Measurements from ENCODE around the gene FAM177B.

GRCh38 chr1:222769181-222769580 lies 32.2 kb downstream of the FAM177B start:
- TF ChIP-seq CEBPB (IDR thresholded peaks at IDR 0.05): no peak
- TF ChIP-seq YY1 (IDR thresholded peaks at IDR 0.05; ENCODE audit: low read depth): no peak
- no peak for TF ChIP-seq EP300 (IDR thresholded peaks at IDR 0.05; ENCODE audit: borderline replicate concordance)
- TF ChIP-seq TAF1 (IDR thresholded peaks at IDR 0.05; ENCODE audit: low read depth): no peak
- TF ChIP-seq, protein P1, sequence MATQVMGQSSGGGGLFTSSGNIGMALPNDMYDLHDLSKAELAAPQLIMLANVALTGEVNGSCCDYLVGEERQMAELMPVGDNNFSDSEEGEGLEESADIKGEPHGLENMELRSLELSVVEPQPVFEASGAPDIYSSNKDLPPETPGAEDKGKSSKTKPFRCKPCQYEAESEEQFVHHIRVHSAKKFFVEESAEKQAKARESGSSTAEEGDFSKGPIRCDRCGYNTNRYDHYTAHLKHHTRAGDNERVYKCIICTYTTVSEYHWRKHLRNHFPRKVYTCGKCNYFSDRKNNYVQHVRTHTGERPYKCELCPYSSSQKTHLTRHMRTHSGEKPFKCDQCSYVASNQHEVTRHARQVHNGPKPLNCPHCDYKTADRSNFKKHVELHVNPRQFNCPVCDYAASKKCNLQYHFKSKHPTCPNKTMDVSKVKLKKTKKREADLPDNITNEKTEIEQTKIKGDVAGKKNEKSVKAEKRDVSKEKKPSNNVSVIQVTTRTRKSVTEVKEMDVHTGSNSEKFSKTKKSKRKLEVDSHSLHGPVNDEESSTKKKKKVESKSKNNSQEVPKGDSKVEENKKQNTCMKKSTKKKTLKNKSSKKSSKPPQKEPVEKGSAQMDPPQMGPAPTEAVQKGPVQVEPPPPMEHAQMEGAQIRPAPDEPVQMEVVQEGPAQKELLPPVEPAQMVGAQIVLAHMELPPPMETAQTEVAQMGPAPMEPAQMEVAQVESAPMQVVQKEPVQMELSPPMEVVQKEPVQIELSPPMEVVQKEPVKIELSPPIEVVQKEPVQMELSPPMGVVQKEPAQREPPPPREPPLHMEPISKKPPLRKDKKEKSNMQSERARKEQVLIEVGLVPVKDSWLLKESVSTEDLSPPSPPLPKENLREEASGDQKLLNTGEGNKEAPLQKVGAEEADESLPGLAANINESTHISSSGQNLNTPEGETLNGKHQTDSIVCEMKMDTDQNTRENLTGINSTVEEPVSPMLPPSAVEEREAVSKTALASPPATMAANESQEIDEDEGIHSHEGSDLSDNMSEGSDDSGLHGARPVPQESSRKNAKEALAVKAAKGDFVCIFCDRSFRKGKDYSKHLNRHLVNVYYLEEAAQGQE (IDR thresholded peaks at IDR 0.05; ENCODE audit: low read depth): no peak
- no peak for TF ChIP-seq RAD21 (IDR thresholded peaks at IDR 0.05; ENCODE audit: low read depth)
- TF ChIP-seq CREB1 (IDR thresholded peaks at IDR 0.05; ENCODE audit: low read depth): no peak
- TF ChIP-seq FOXM1 (IDR thresholded peaks at IDR 0.05; ENCODE audit: borderline replicate concordance, low read depth): no peak
- TF ChIP-seq MAX (IDR thresholded peaks at IDR 0.05): no peak
- no peak for TF ChIP-seq TEAD4 (IDR thresholded peaks at IDR 0.05)
